BE2C (cell line): ENCODE measurements around the gene SLC12A1.

ENCODE experiments used
- DNase-seq: peaks from one replicate; pipeline ENCODE4 v3.0.0-alpha.2; 2020
- H3K27me3 ChIP-seq: fragments of 250-450 bp; sonication (Bioruptor Pico); 2 replicates; pipeline ENCODE4 v1.5.1; 2020; ENCODE audit warnings: mild to moderate bottlenecking
- H3K36me3 ChIP-seq: fragments of 250-450 bp; sonication (Bioruptor Pico); 2 replicates; pipeline ENCODE4 v1.5.1; 2020; ENCODE audit warnings: mild to moderate bottlenecking
- H3K4me1 ChIP-seq: fragments of 250-450 bp; sonication (Bioruptor Pico); 2 replicates; pipeline ENCODE4 v1.5.1; 2020
- H3K4me3 ChIP-seq: 2 replicates; pipeline ENCODE4 v1.5.1; 2011; ENCODE audit warnings: low read depth, low read length
- H3K9me3 ChIP-seq: fragments of 250-450 bp; sonication (Bioruptor Pico); 2 replicates; pipeline ENCODE4 v1.5.1; 2020
- CTCF ChIP-seq: IDR thresholded peaks from 2 replicates; pipeline ENCODE4 v1.5.1; 2012; ENCODE audit warnings: mild to moderate bottlenecking, low read depth, low read length

SLC12A1 gene

DNA sequence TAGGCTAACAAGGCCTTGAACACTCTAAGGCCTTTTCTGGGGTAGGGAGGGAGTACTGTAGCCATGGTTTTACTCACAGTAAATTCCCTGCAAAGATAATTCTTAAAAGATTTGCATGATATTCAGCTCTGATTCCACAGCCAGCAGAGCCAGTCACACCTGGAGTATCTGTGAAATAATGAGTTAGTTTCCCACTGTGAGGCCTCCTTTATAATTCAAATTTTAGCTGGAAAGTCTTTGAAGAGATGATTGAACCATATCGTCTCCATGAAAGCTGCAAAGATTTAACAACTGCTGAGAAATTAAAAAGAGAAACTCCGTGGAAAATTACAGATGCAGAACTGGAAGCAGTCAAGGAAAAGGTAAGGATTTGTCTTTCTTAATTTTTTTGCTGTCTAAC, 92.8 kb downstream of the SLC12A1 start:
- no peak for TF ChIP-seq CTCF
- no peaks in the 10 kb centered on the region for H3K36me3 ChIP-seq
- DNase-seq: no peak
- H3K27me3 ChIP-seq: no peaks in the 10 kb centered on the region
- H3K4me1 ChIP-seq: no peaks in the 10 kb centered on the region
- no peaks in the 10 kb centered on the region for H3K9me3 ChIP-seq
- H3K4me3 ChIP-seq: no peak overlapping the region

DNA sequence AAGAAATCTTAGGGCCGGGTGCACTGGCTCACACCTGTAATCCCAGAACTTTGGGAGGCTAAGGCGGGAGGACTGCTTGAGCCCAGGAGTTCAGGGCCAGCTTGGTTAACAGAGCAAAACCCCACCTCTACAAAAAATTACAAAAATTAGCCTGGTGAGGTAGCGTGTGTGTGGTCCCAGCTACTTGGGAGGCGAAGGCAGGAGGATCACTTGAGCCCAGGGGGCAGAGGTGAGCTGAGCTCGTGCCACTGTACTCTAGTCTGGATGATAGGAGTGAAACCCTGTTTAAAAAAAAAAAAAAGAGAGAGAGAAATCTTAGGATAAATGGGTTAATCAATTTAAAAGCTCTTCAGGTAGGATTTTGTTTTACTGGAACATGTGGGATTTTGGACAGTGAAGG, 93.9 kb downstream of the SLC12A1 start:
- Histone ChIP-seq H3K9me3 (no peaks in the 10 kb centered on the region), H3K4me3 (no peak overlapping the region), H3K4me1 (no peaks in the 10 kb centered on the region), H3K27me3 (no peaks in the 10 kb centered on the region), H3K36me3 (no peaks in the 10 kb centered on the region)
- TF ChIP-seq CTCF: no peak
- DNase-seq: no peak

DNA sequence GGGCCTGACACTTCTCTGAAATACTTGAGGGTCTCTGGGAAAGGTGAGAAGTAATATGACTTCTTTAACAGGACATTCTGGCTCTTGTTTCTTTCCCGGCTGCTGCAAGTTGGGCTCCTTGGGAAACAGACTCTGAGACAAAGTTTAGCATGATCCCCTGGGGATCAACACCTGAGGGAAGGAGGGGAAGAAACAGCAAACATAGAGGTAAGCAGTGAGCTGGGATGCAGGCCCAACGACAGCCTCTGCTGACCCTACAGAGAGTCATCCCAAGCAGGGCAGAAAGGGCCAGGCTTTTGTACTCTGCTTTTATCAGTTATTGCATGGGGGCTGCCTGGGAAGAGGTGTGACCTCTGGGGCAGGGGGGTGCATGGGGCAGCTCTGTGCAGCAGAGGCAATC, 98.3 kb downstream of the SLC12A1 start:
- DNase-seq: no peak
- no peaks in the 10 kb centered on the region for H3K27me3 ChIP-seq
- no peak for TF ChIP-seq CTCF
- H3K36me3 ChIP-seq: no peaks in the 10 kb centered on the region
- H3K4me1 ChIP-seq: no peaks in the 10 kb centered on the region
- no peaks in the 10 kb centered on the region for H3K9me3 ChIP-seq
- no peak overlapping the region for H3K4me3 ChIP-seq

DNA sequence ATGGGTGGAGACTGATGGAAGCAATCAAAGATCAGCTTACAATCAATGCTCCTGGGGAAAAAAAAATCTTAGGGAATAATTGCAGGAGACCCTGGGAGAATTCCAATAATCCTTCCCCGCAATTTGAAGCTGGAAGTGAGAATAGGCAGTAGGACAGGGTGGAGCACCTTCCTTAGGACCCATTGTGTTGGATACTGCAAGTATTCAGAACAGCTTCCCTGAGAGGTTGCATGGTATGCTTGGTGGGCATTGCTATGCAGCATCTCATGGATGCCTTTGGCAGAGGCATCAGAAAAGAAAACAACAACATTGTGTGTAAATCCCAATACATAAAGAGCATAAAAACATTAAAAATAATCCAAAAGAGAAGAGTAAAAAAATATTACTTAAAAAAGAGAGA, 100.5 kb downstream of the SLC12A1 start:
- no peaks in the 10 kb centered on the region for H3K4me1 ChIP-seq
- H3K27me3 ChIP-seq: no peaks in the 10 kb centered on the region
- no peaks in the 10 kb centered on the region for H3K9me3 ChIP-seq
- H3K36me3 ChIP-seq: no peaks in the 10 kb centered on the region
- no peak for TF ChIP-seq CTCF
- DNase-seq: no peak
- no peak overlapping the region for H3K4me3 ChIP-seq

GRCh38 chr15:48307586-48307985, 101.5 kb downstream of the SLC12A1 start:
- Histone ChIP-seq H3K27me3 (no peaks in the 10 kb centered on the region), H3K4me3 (no peak overlapping the region), H3K9me3 (no peaks in the 10 kb centered on the region), H3K36me3 (no peaks in the 10 kb centered on the region), H3K4me1 (no peaks in the 10 kb centered on the region)
- TF ChIP-seq CTCF: no peak
- no peak for DNase-seq

DNA sequence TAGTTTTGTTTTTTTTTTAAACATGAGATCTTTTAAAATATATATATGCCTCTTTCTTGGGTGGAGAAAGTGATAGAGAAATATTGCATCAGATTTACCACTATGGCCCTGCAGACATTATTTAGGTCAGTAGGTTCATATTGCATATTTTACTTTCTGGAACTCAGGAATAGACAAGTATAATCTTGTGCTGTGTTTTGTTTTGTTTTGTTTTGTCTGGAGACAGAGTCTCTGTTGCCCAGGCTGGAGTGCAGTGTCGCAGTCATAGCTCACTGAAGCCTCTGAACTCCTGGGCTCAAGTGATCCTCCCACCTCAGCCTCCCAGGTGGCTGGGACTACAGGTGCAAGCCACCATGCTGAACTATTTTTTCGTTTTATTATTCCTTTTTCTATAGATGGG, 103.6 kb downstream of the SLC12A1 start:
- Histone ChIP-seq H3K4me1 (no peaks in the 10 kb centered on the region), H3K36me3 (no peaks in the 10 kb centered on the region), H3K4me3 (no peak overlapping the region), H3K27me3 (no peaks in the 10 kb centered on the region), H3K9me3 (no peaks in the 10 kb centered on the region)
- TF ChIP-seq CTCF: no peak
- DNase-seq: no peak
